HepG2 (cell line): ENCODE data around the gene ZNF777. TPM values are rescaled to one million over a fixed set of nuclear protein-coding genes. Genes with fewer than 3 reads are reported as not detected.
A peak's percentile ranks its signal among the peaks of the same experiment; 100 is the strongest.

Experiments used
- CHCHD3 ChIP-seq: sonication (generic); formaldehyde crosslinking; IDR thresholded peaks from 2 replicates; pipeline ENCODE4 v1.8.0; 2022; ENCODE audit warnings: mild to moderate bottlenecking, missing genetic modification reagents, moderate library complexity
- HNRNPK ChIP-seq: fragments of 200-400 bp; formaldehyde crosslinking; IDR thresholded peaks from 2 replicates; pipeline ENCODE4 v1.6.1; 2018; ENCODE audit warnings: low read length, low read depth, moderate library complexity, mild to moderate bottlenecking; ENCODE audit not compliant: poor library complexity, severe bottlenecking
- KDM5B ChIP-seq: sonication (generic); formaldehyde crosslinking; IDR thresholded peaks from 2 replicates; pipeline ENCODE4 v1.4.0; 2020; ENCODE audit warnings: missing genetic modification reagents, mild to moderate bottlenecking, borderline replicate concordance
- PITX1 ChIP-seq: sonication (generic); formaldehyde crosslinking; IDR thresholded peaks from 2 replicates; pipeline ENCODE4 v1.5.1; 2020; ENCODE audit warnings: mild to moderate bottlenecking, missing genetic modification reagents
- TAF1 ChIP-seq: sonication (generic); formaldehyde crosslinking; IDR thresholded peaks from 2 replicates; pipeline ENCODE4 v1.4.0; 2020; ENCODE audit warnings: missing genetic modification reagents
- THYN1 ChIP-seq: sonication (generic); formaldehyde crosslinking; IDR thresholded peaks from 2 replicates; pipeline ENCODE4 v1.8.1; 2023; ENCODE audit warnings: low read depth, mild to moderate bottlenecking, moderate library complexity, missing genetic modification reagents, borderline replicate concordance
- ZNF143 ChIP-seq: sonication (generic); formaldehyde crosslinking; IDR thresholded peaks from 2 replicates; pipeline ENCODE4 v1.4.0; 2020; ENCODE audit warnings: missing genetic modification reagents
- ZNF367 ChIP-seq: sonication (generic); formaldehyde crosslinking; IDR thresholded peaks from 2 replicates; pipeline ENCODE4 v1.4.0; 2020; ENCODE audit warnings: missing genetic modification reagents, borderline replicate concordance
- polyA plus RNA-seq, 8 experiments: library from polyadenylated mRNA; depleted of rRNA in 3 of 8; stranded (reverse) in 7 of 8; unstranded in 1 of 8; fragments of >200 nt; fragmentation: Illumina TruSeq in 4 of 8; extraction: Trizol in 4 of 8; gene quantifications; 2 replicates each; pipeline versions ENCODE4 v1.2.1 to v1.2.3, GENCODE V29; 2011 to 2016; ENCODE audit warnings: low read depth in 4 of 8, missing spikeins in 1 of 8, mixed read lengths in 1 of 8; ENCODE audit not compliant: insufficient read depth in 1 of 8
- total RNA-seq, 5 experiments: library from RNA; depleted of rRNA; stranded (reverse); fragments of >200 nt; fragmentation: Illumina TruSeq; extraction: Trizol; gene quantifications; 2 replicates each; pipeline ENCODE4 v1.2.3, GENCODE V29; 2016; ENCODE audit warnings: low read depth in 1 of 5
- TF ChIP-seq, protein P1 (sequence below): sonication (generic); formaldehyde crosslinking; IDR thresholded peaks from 2 replicates; pipeline ENCODE4 v1.4.0; 2020; ENCODE audit warnings: missing genetic modification reagents
- TF ChIP-seq, protein P2 (sequence below): sonication (generic); formaldehyde crosslinking; IDR thresholded peaks from 2 replicates; pipeline ENCODE4 v1.5.1; 2020; ENCODE audit warnings: missing genetic modification reagents, mild to moderate bottlenecking, borderline replicate concordance
- TF ChIP-seq, protein P3 (sequence below): IDR thresholded peaks from 2 replicates; pipeline ENCODE4 v1.6.1; 2012; ENCODE audit warnings: low read depth, low read length, improper control_type of control experiment
- TF ChIP-seq, protein P4 (sequence below): sonication (generic); formaldehyde crosslinking; IDR thresholded peaks from 2 replicates; pipeline ENCODE4 v1.5.1; 2020; ENCODE audit warnings: mild to moderate bottlenecking, missing genetic modification reagents, moderate library complexity
- TF ChIP-seq, protein P5 (sequence below): sonication (generic); formaldehyde crosslinking; IDR thresholded peaks from 2 replicates; pipeline ENCODE4 v1.4.0; 2020; ENCODE audit warnings: mild to moderate bottlenecking, missing genetic modification reagents
- TF ChIP-seq, protein P6 (sequence below): IDR thresholded peaks from 2 replicates; pipeline ENCODE4 v1.6.1; 2012; ENCODE audit warnings: low read length, improper control_type of control experiment

ZNF777 gene
- total and polyA plus RNA-seq, 2 of the 13 experiments (the other 11 are each of a cell fraction or from before 2014, with no cell fraction given), result 3.8 to 6.0 TPM

DNA sequence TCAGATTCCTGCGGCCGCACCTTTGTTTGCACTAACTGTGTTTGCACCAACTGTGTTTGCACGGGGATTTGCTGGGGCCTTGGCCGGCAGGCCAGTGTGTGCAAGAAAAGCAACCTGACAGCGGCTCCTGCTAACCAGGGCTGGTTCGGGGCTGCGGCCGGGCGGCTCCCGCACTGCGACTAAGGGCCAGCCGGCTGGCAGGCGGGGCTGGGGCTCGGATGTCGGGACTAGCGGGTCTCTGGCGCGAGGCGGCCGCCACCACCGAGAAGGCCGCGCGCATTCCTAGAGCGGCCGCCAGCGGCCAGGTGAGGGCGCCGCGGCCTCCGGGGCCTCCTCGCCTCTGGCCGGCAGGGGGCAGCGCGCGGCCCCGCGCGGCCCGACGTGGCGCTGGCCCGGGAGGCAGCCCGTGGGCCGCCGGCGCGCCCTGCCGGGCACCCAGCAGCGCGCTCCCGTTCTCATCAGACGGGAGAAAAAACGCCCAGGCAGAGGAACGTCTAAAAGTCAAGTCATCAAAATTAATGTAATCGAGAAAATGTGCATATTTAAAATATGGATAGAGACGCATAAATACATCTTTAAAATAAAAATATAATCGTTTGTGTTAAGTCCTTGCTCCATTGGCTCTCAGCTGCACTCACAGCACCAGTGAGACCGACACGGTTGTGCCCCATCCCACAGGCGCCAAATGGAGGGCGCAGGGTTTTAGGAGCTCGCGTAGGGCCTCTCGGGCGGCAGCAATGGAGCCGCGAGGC is 38.5 kb downstream of the ZNF777 start (continued):
- TF ChIP-seq, protein P1, sequence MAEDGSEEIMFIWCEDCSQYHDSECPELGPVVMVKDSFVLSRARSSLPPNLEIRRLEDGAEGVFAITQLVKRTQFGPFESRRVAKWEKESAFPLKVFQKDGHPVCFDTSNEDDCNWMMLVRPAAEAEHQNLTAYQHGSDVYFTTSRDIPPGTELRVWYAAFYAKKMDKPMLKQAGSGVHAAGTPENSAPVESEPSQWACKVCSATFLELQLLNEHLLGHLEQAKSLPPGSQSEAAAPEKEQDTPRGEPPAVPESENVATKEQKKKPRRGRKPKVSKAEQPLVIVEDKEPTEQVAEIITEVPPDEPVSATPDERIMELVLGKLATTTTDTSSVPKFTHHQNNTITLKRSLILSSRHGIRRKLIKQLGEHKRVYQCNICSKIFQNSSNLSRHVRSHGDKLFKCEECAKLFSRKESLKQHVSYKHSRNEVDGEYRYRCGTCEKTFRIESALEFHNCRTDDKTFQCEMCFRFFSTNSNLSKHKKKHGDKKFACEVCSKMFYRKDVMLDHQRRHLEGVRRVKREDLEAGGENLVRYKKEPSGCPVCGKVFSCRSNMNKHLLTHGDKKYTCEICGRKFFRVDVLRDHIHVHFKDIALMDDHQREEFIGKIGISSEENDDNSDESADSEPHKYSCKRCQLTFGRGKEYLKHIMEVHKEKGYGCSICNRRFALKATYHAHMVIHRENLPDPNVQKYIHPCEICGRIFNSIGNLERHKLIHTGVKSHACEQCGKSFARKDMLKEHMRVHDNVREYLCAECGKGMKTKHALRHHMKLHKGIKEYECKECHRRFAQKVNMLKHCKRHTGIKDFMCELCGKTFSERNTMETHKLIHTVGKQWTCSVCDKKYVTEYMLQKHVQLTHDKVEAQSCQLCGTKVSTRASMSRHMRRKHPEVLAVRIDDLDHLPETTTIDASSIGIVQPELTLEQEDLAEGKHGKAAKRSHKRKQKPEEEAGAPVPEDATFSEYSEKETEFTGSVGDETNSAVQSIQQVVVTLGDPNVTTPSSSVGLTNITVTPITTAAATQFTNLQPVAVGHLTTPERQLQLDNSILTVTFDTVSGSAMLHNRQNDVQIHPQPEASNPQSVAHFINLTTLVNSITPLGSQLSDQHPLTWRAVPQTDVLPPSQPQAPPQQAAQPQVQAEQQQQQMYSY (CRISPR knock-in tag), result no peak
- TF ChIP-seq PITX1, result peak; percentile 90
- TF ChIP-seq, protein P2, sequence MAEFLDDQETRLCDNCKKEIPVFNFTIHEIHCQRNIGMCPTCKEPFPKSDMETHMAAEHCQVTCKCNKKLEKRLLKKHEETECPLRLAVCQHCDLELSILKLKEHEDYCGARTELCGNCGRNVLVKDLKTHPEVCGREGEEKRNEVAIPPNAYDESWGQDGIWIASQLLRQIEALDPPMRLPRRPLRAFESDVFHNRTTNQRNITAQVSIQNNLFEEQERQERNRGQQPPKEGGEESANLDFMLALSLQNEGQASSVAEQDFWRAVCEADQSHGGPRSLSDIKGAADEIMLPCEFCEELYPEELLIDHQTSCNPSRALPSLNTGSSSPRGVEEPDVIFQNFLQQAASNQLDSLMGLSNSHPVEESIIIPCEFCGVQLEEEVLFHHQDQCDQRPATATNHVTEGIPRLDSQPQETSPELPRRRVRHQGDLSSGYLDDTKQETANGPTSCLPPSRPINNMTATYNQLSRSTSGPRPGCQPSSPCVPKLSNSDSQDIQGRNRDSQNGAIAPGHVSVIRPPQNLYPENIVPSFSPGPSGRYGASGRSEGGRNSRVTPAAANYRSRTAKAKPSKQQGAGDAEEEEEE (CRISPR knock-in tag), result no peak
- TF ChIP-seq, protein P3, sequence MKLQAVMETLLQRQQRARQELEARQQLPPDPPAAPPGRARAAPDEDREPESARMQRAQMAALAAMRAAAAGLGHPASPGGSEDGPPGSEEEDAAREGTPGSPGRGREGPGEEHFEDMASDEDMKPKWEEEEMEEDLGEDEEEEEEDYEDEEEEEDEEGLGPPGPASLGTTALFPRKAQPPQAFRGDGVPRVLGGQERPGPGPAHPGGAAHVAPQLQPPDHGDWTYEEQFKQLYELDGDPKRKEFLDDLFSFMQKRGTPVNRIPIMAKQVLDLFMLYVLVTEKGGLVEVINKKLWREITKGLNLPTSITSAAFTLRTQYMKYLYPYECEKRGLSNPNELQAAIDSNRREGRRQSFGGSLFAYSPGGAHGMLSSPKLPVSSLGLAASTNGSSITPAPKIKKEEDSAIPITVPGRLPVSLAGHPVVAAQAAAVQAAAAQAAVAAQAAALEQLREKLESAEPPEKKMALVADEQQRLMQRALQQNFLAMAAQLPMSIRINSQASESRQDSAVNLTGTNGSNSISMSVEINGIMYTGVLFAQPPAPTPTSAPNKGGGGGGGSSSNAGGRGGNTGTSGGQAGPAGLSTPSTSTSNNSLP, result 0 out of 2 replicates have a peak, but pooled peaks have one; percentile 10
- TF ChIP-seq ZNF143 (CRISPR knock-in tag), result no peak
- TF ChIP-seq TAF1 (CRISPR knock-in tag), result peak; percentile 45; the same call in 1 of the 2 replicates
- TF ChIP-seq, protein P4, sequence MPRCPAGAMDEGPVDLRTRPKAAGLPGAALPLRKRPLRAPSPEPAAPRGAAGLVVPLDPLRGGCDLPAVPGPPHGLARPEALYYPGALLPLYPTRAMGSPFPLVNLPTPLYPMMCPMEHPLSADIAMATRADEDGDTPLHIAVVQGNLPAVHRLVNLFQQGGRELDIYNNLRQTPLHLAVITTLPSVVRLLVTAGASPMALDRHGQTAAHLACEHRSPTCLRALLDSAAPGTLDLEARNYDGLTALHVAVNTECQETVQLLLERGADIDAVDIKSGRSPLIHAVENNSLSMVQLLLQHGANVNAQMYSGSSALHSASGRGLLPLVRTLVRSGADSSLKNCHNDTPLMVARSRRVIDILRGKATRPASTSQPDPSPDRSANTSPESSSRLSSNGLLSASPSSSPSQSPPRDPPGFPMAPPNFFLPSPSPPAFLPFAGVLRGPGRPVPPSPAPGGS, result no peak
- TF ChIP-seq HNRNPK, result no peak
- TF ChIP-seq KDM5B (CRISPR knock-in tag), result no peak
- TF ChIP-seq, protein P5, sequence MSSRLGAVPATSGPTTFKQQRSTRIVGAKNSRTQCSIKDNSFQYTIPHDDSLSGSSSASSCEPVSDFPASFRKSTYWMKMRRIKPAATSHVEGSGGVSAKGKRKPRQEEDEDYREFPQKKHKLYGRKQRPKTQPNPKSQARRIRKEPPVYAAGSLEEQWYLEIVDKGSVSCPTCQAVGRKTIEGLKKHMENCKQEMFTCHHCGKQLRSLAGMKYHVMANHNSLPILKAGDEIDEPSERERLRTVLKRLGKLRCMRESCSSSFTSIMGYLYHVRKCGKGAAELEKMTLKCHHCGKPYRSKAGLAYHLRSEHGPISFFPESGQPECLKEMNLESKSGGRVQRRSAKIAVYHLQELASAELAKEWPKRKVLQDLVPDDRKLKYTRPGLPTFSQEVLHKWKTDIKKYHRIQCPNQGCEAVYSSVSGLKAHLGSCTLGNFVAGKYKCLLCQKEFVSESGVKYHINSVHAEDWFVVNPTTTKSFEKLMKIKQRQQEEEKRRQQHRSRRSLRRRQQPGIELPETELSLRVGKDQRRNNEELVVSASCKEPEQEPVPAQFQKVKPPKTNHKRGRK, result no peak
- TF ChIP-seq CHCHD3 (CRISPR knock-in tag), result no peak
- TF ChIP-seq ZNF367 (CRISPR knock-in tag), result no peak
- TF ChIP-seq, protein P6, sequence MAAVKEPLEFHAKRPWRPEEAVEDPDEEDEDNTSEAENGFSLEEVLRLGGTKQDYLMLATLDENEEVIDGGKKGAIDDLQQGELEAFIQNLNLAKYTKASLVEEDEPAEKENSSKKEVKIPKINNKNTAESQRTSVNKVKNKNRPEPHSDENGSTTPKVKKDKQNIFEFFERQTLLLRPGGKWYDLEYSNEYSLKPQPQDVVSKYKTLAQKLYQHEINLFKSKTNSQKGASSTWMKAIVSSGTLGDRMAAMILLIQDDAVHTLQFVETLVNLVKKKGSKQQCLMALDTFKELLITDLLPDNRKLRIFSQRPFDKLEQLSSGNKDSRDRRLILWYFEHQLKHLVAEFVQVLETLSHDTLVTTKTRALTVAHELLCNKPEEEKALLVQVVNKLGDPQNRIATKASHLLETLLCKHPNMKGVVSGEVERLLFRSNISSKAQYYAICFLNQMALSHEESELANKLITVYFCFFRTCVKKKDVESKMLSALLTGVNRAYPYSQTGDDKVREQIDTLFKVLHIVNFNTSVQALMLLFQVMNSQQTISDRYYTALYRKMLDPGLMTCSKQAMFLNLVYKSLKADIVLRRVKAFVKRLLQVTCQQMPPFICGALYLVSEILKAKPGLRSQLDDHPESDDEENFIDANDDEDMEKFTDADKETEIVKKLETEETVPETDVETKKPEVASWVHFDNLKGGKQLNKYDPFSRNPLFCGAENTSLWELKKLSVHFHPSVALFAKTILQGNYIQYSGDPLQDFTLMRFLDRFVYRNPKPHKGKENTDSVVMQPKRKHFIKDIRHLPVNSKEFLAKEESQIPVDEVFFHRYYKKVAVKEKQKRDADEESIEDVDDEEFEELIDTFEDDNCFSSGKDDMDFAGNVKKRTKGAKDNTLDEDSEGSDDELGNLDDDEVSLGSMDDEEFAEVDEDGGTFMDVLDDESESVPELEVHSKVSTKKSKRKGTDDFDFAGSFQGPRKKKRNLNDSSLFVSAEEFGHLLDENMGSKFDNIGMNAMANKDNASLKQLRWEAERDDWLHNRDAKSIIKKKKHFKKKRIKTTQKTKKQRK, result no peak
- TF ChIP-seq THYN1 (CRISPR knock-in tag), result no peak
